Measurements from ENCODE around the gene SNAP23. TPM values are rescaled to one million over a fixed set of nuclear protein-coding genes. Genes with fewer than 3 reads are reported as not detected.

SNAP23 gene
- 10 to 100 TPM; 36.2 to 78.2 (median 50.3) TPM for total RNA-seq

DNA sequence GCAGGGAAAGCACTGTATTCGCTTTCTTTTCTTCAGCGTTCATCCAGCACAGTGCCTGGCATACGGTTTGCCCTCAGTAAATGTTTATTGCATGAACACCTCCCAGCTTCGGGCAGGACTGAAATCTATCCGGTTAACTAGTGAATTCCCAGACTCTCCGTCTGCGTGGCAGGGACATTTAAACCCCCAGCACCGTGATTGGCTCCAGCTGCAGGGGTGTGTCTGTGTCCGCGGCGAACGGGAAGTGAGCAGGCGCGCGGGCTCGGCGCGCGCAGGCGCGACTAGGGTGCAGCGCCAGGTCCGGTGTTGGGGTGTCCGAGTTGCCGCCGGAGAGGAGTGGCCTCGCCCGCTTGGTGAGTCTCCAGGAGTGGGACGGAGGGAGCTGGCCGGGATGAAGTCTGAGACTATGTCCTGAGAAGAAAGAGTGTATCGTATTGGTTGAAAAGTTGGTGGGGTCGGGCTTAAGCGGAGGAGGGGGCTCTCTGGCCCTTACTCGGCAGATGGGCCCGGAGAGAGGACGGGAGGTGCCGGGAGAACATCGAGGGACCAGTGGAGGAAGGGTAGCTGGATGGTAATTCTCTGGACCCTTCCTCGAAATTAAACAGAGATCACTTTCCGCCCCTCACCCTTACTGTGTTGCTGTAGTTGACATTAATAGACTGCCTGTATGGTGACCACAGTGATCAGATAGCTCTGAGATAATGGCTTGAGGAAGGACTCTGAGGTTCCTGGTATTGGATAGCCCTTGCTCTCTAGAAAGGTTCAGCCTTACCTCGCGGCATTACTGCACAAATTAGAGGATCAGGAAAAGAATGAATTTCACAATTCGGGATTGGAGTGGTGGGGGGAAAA lies at the start of gene SNAP23:
Gene SNAP23 (plus strand): TSS at position 274 of the 852 bp plus-strand sequence. CDS start 16,213 bp downstream, outside the sequence.
- under 1% methylated on average over 43 of the region's 43 CpGs for WGBS
- peak; percentile 96 to 97 for DNase-seq (ENCODE audit: low spot score in 2 of 2)
- peak within 1 kb of the TSS; percentile 87 for H3K27ac ChIP-seq
- H3K4me3 ChIP-seq = peak within 1 kb of the TSS; percentile 62
- H3K36me3 ChIP-seq = no peaks in the 10 kb centered on the region
- TF ChIP-seq, protein P1, sequence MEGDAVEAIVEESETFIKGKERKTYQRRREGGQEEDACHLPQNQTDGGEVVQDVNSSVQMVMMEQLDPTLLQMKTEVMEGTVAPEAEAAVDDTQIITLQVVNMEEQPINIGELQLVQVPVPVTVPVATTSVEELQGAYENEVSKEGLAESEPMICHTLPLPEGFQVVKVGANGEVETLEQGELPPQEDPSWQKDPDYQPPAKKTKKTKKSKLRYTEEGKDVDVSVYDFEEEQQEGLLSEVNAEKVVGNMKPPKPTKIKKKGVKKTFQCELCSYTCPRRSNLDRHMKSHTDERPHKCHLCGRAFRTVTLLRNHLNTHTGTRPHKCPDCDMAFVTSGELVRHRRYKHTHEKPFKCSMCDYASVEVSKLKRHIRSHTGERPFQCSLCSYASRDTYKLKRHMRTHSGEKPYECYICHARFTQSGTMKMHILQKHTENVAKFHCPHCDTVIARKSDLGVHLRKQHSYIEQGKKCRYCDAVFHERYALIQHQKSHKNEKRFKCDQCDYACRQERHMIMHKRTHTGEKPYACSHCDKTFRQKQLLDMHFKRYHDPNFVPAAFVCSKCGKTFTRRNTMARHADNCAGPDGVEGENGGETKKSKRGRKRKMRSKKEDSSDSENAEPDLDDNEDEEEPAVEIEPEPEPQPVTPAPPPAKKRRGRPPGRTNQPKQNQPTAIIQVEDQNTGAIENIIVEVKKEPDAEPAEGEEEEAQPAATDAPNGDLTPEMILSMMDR (IDR thresholded peaks at IDR 0.05) = no peak
- TF ChIP-seq EP300 (IDR thresholded peaks at IDR 0.05) (no peak), POLR2A (IDR thresholded peaks at IDR 0.05) (peak in 1 of 2 donors; percentile 79), POLR2AphosphoS5 (IDR thresholded peaks at IDR 0.05) (peak in 1 of 3 donors; percentile 71)
- no peaks in the 10 kb centered on the region for H3K27me3 ChIP-seq
- H3K9me3 ChIP-seq = no peaks in the 10 kb centered on the region
- H3K4me1 ChIP-seq = peaks cover 57% of the 10 kb centered on the region

- TF ChIP-seq EP300 (IDR thresholded peaks at IDR 0.05) (no peak), POLR2A (IDR thresholded peaks at IDR 0.05) (no peak), POLR2AphosphoS5 (IDR thresholded peaks at IDR 0.05) (no peak)
- TF ChIP-seq, protein P1 (IDR thresholded peaks at IDR 0.05) = no peak
- no peaks in the 10 kb centered on the region for H3K27me3 ChIP-seq
- peaks cover 6% of the 10 kb centered on the region for H3K4me1 ChIP-seq
- peaks cover 85% of the 10 kb centered on the region for H3K36me3 ChIP-seq
- H3K4me3 ChIP-seq = no peak overlapping the region
- H3K9me3 ChIP-seq = no peaks in the 10 kb centered on the region
- no peak overlapping the region for H3K27ac ChIP-seq
- no peak for DNase-seq (ENCODE audit: low spot score in 2 of 2)
- WGBS = 92% methylated on average over 2 of the region's 2 CpGs
Observed at GRCh38 chr15:42447599-42447998, 47.8 kb upstream of the SNAP23 start.

GRCh38 chr15:42448281-42448680 lies 47.2 kb upstream of the SNAP23 start:
- WGBS = 96% methylated on average over 6 of the region's 6 CpGs
- no peak overlapping the region for H3K4me3 ChIP-seq
- TF ChIP-seq, protein P1 (IDR thresholded peaks at IDR 0.05) = no peak
- no peak for TF ChIP-seq POLR2A (IDR thresholded peaks at IDR 0.05)
- no peak for TF ChIP-seq POLR2AphosphoS5 (IDR thresholded peaks at IDR 0.05)
- TF ChIP-seq EP300 (IDR thresholded peaks at IDR 0.05) = no peak
- peaks cover 6% of the 10 kb centered on the region for H3K4me1 ChIP-seq
- H3K27ac ChIP-seq = no peak overlapping the region
- no peaks in the 10 kb centered on the region for H3K9me3 ChIP-seq
- H3K36me3 ChIP-seq = peaks cover 78% of the 10 kb centered on the region
- no peak for DNase-seq (ENCODE audit: low spot score in 2 of 2)
- no peaks in the 10 kb centered on the region for H3K27me3 ChIP-seq

- TF ChIP-seq, protein P1 (IDR thresholded peaks at IDR 0.05) = no peak
- TF ChIP-seq EP300 (IDR thresholded peaks at IDR 0.05) = no peak
- TF ChIP-seq POLR2AphosphoS5 (IDR thresholded peaks at IDR 0.05) = no peak
- TF ChIP-seq POLR2A (IDR thresholded peaks at IDR 0.05) = no peak
- Histone ChIP-seq H3K9me3 (no peaks in the 10 kb centered on the region), H3K4me1 (peaks cover 6% of the 10 kb centered on the region), H3K27me3 (no peaks in the 10 kb centered on the region), H3K36me3 (peaks cover 66% of the 10 kb centered on the region), H3K4me3 (no peak overlapping the region), H3K27ac (no peak overlapping the region)
- no peak for DNase-seq (ENCODE audit: low spot score in 2 of 2)
- WGBS = 97% methylated on average over 13 of the region's 13 CpGs
Observed at GRCh38 chr15:42449770-42450424, 45.5 kb upstream of the SNAP23 start.

GRCh38 chr15:42450425-42450790 lies 45.0 kb upstream of the SNAP23 start:
- H3K27ac ChIP-seq = no peak overlapping the region
- TF ChIP-seq EP300 (IDR thresholded peaks at IDR 0.05) (no peak), POLR2AphosphoS5 (IDR thresholded peaks at IDR 0.05) (no peak), POLR2A (IDR thresholded peaks at IDR 0.05) (no peak)
- TF ChIP-seq, protein P1 (IDR thresholded peaks at IDR 0.05) = no peak
- DNase-seq (ENCODE audit: low spot score in 2 of 2) = no peak
- peaks cover 62% of the 10 kb centered on the region for H3K36me3 ChIP-seq
- H3K4me3 ChIP-seq = no peak overlapping the region
- no peaks in the 10 kb centered on the region for H3K9me3 ChIP-seq
- H3K4me1 ChIP-seq = peaks cover under 1% of the 10 kb centered on the region
- WGBS = 95% methylated on average over 4 of the region's 4 CpGs
- no peaks in the 10 kb centered on the region for H3K27me3 ChIP-seq
